GM18517 (cell line): ENCODE results near the gene ZBTB46.

ENCODE experiments used
- ATAC-seq: cut with Tn5 transposase; IDR thresholded peaks from one replicate; pipeline ENCODE4 v1.9.1; 2021; ENCODE audit warnings: mild to moderate bottlenecking, moderate library complexity; ENCODE audit not compliant: unreplicated experiment

The ZBTB46 gene

GRCh38 chr20:63697357-63697867 is 133.7 kb downstream of the ZBTB46 start:
- no peak for ATAC-seq

GRCh38 chr20:63696628-63697356 is 134.3 kb downstream of the ZBTB46 start, which contains the start of gene TNFRSF6B:
TSS of gene TNFRSF6B (plus strand) at chr20:63696652. CDS start at chr20:63696768, 116 bp downstream.
- no peak for ATAC-seq

- ATAC-seq: no peak
Observed at GRCh38 chr20:63696306-63696627, 134.8 kb downstream of the ZBTB46 start.

- no peak for ATAC-seq
Observed at GRCh38 chr20:63695424-63696305, 135.4 kb downstream of the ZBTB46 start.

GRCh38 chr20:63694584-63695423 is 136.3 kb downstream of the ZBTB46 start:
- no peak for ATAC-seq

- ATAC-seq: no peak
Observed at GRCh38 chr20:63693733-63694583, 137.1 kb downstream of the ZBTB46 start.
